Nephron progenitor cell (in vitro differentiated cells): ENCODE data around the gene EEF1AKMT3.
A peak's percentile ranks its signal among the peaks of the same experiment; 100 is the strongest.

ENCODE experiments used
- DNase-seq: peaks from one replicate; pipeline ENCODE4 v3.0.0; 2021
- H3K27ac Mint-ChIP-seq: 2 replicates; pipeline ENCODE4 v1.8.0; 2021; ENCODE audit warnings: mild to moderate bottlenecking, moderate library complexity, mixed read lengths
- H3K27me3 Mint-ChIP-seq: 2 replicates; pipeline ENCODE4 v1.8.0; 2021; ENCODE audit warnings: mild to moderate bottlenecking, low read depth, mixed read lengths; ENCODE audit not compliant: poor library complexity
- H3K36me3 Mint-ChIP-seq: 2 replicates; pipeline ENCODE4 v1.8.0; 2021; ENCODE audit warnings: low read depth, mixed read lengths
- H3K4me1 Mint-ChIP-seq: 2 replicates; pipeline ENCODE4 v1.8.0; 2021; ENCODE audit warnings: mixed read lengths
- H3K4me3 Mint-ChIP-seq: 2 replicates; pipeline ENCODE4 v1.8.0; 2021; ENCODE audit warnings: mild to moderate bottlenecking, moderate library complexity, mixed read lengths
- H3K9me3 Mint-ChIP-seq: 2 replicates; pipeline ENCODE4 v1.8.0; 2021; ENCODE audit warnings: mild to moderate bottlenecking, moderate library complexity, mixed read lengths
- CTCF ChIP-seq: fragments of 200-600 bp; sonication (generic); IDR thresholded peaks from 2 replicates; pipeline ENCODE4 v1.5.0; 2021; ENCODE audit warnings: antibody characterized with exemption

Gene EEF1AKMT3

DNA sequence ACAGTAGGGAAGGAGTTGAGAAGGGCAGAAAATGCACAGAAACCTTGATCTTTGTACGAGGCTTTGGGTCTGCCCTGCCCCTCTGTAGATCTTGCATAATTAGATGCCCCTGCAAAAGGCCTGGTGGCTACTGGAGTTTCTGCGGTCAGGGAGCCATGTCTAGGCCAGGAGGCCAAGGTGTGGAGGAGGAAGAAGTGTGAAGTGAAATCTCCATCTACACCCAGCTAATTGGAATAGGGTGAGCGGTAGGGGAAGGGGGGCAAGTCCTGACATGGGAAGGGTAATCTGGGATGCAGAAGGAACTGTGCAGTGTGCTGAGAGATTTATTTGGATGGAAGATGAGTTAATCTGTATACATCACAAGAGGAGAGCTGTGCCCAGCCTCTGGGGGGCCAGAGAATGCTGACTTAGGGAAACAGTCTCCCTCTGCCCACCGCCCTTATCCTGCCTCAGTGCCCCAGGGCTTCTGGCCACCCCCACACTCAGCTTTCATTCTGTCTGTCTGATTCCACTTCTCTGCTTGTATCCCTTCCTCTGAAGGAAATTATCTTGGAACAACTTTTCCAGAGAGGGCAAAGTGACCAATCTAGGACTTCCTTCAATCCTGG lies 10.9 kb upstream of the EEF1AKMT3 start:
- H3K9me3 Mint-ChIP-seq, result peaks cover 4% of the 10 kb centered on the region
- H3K27me3 Mint-ChIP-seq, result peaks cover 98% of the 10 kb centered on the region
- H3K4me1 Mint-ChIP-seq, result peaks cover 8% of the 10 kb centered on the region
- TF ChIP-seq CTCF, result no peak
- no peak overlapping the region for H3K4me3 Mint-ChIP-seq
- H3K36me3 Mint-ChIP-seq, result peaks cover 5% of the 10 kb centered on the region
- no peak for DNase-seq
- no peak overlapping the region for H3K27ac Mint-ChIP-seq

GRCh38 chr12:57762463-57762862 lies 10.0 kb upstream of the EEF1AKMT3 start:
- Mint-ChIP-seq H3K4me3 (no peak overlapping the region), H3K9me3 (peaks cover 4% of the 10 kb centered on the region), H3K36me3 (peaks cover 7% of the 10 kb centered on the region), H3K27me3 (peaks cover 99% of the 10 kb centered on the region), H3K27ac (no peak overlapping the region), H3K4me1 (peaks cover 14% of the 10 kb centered on the region)
- no peak for DNase-seq
- no peak for TF ChIP-seq CTCF

- Mint-ChIP-seq H3K4me1 (peaks cover 16% of the 10 kb centered on the region), H3K9me3 (peaks cover 4% of the 10 kb centered on the region), H3K27me3 (peaks cover 98% of the 10 kb centered on the region), H3K4me3 (peak overlapping the region; percentile 35), H3K27ac (no peak overlapping the region), H3K36me3 (peaks cover 18% of the 10 kb centered on the region)
- no peak for TF ChIP-seq CTCF
- DNase-seq, result no peak
Observed at GRCh38 chr12:57763881-57764661, 8.3 kb upstream of the EEF1AKMT3 start.

GRCh38 chr12:57764662-57765002 lies 7.8 kb upstream of the EEF1AKMT3 start:
- Mint-ChIP-seq H3K27ac (no peak overlapping the region), H3K27me3 (peaks cover 95% of the 10 kb centered on the region), H3K4me3 (no peak overlapping the region), H3K36me3 (peaks cover 21% of the 10 kb centered on the region), H3K4me1 (peaks cover 17% of the 10 kb centered on the region), H3K9me3 (peaks cover 4% of the 10 kb centered on the region)
- no peak for DNase-seq
- no peak for TF ChIP-seq CTCF

GRCh38 chr12:57765003-57765697 lies 7.3 kb upstream of the EEF1AKMT3 start:
- peak overlapping the region; percentile 44 for H3K4me3 Mint-ChIP-seq
- no peak for TF ChIP-seq CTCF
- H3K36me3 Mint-ChIP-seq, result peaks cover 27% of the 10 kb centered on the region
- peaks cover 22% of the 10 kb centered on the region for H3K4me1 Mint-ChIP-seq
- peaks cover 91% of the 10 kb centered on the region for H3K27me3 Mint-ChIP-seq
- no peak overlapping the region for H3K27ac Mint-ChIP-seq
- DNase-seq, result peak; percentile 47
- H3K9me3 Mint-ChIP-seq, result peaks cover 4% of the 10 kb centered on the region
